HEK293T (cell line): Measurements from ENCODE around the gene LILRA5.
"Not testable (repeated sequence)": the region's sequence is repeated elsewhere in the genome, so short reads cannot be mapped to it uniquely, and the experiment has no call there.

Experiments used
- CTCF ChIA-PET: fragments of 350-600 bp; formaldehyde crosslinking; extraction: SDS; loops from one replicate; lab custom pipeline; 2021; ENCODE audit warnings: antibody characterized with exemption, inconsistent platforms; lab: Yijun Ruan, JAX
- POLR2A ChIA-PET: fragments of 350-600 bp; formaldehyde crosslinking; extraction: SDS; loops from one replicate; lab custom pipeline; 2020; ENCODE audit warnings: antibody characterized with exemption, inconsistent platforms; lab: Yijun Ruan, JAX
- DNase-seq: peaks from one replicate; pipeline ENCODE4 v3.0.0; 2012; ENCODE audit warnings: mixed read lengths; ENCODE audit errors: extremely low spot score
- ARNT ChIP-seq: fragments of 450-650 bp; IDR thresholded peaks from 2 replicates; pipeline ENCODE4 v1.6.1; 2017; ENCODE audit warnings: mild to moderate bottlenecking
- BHLHE40 ChIP-seq: fragments of 450-650 bp; IDR thresholded peaks from 2 replicates; pipeline ENCODE4 v1.6.1; 2016; ENCODE audit warnings: mild to moderate bottlenecking, moderate library complexity, borderline replicate concordance
- CTBP1 ChIP-seq: fragments of 450-650 bp; IDR thresholded peaks from 2 replicates; pipeline ENCODE4 v1.6.1; 2016; ENCODE audit warnings: borderline replicate concordance
- ELF4 ChIP-seq: fragments of 450-650 bp; IDR thresholded peaks from 2 replicates; pipeline ENCODE4 v1.6.1; 2017; ENCODE audit warnings: antibody characterized with exemption
- FOXA1 ChIP-seq: fragments of 450-650 bp; IDR thresholded peaks from 2 replicates; pipeline ENCODE4 v1.6.1; 2016; ENCODE audit warnings: mild to moderate bottlenecking
- FOXK2 ChIP-seq: fragments of 450-650 bp; IDR thresholded peaks from 2 replicates; pipeline ENCODE4 v1.6.1; 2016; ENCODE audit warnings: mild to moderate bottlenecking
- FOXM1 ChIP-seq: fragments of 450-650 bp; IDR thresholded peaks from 2 replicates; pipeline ENCODE4 v1.6.1; 2017; ENCODE audit warnings: mild to moderate bottlenecking, borderline replicate concordance
- HDGF ChIP-seq: fragments of 450-650 bp; IDR thresholded peaks from 2 replicates; pipeline ENCODE4 v1.6.1; 2017; ENCODE audit warnings: antibody characterized with exemption, borderline replicate concordance
- L3MBTL2 ChIP-seq: fragments of 450-650 bp; conservative IDR thresholded peaks from 2 replicates; pipeline ENCODE4 v1.6.1; 2016; ENCODE audit warnings: mild to moderate bottlenecking
- LEF1 ChIP-seq: fragments of 450-650 bp; IDR thresholded peaks from 2 replicates; pipeline ENCODE4 v1.6.1; 2017; ENCODE audit warnings: mild to moderate bottlenecking, borderline replicate concordance
- NFRKB ChIP-seq: fragments of 450-650 bp; IDR thresholded peaks from 2 replicates; pipeline ENCODE4 v1.6.1; 2016; ENCODE audit warnings: mild to moderate bottlenecking, moderate library complexity
- SP1 ChIP-seq: fragments of 450-650 bp; IDR thresholded peaks from 2 replicates; pipeline ENCODE4 v1.6.1; 2017
- SUZ12 ChIP-seq: fragments of 450-650 bp; IDR thresholded peaks from 2 replicates; pipeline ENCODE4 v1.6.1; 2016; ENCODE audit warnings: mild to moderate bottlenecking
- TARDBP ChIP-seq: fragments of 450-650 bp; IDR thresholded peaks from 2 replicates; pipeline ENCODE4 v1.6.1; 2016
- ZNF384 ChIP-seq: fragments of 450-650 bp; IDR thresholded peaks from 2 replicates; pipeline ENCODE4 v1.6.1; 2016
- TF ChIP-seq, protein P1 (sequence below): fragments of 450-650 bp; IDR thresholded peaks from 2 replicates; pipeline ENCODE4 v1.6.1; 2016

LILRA5 gene

DNA sequence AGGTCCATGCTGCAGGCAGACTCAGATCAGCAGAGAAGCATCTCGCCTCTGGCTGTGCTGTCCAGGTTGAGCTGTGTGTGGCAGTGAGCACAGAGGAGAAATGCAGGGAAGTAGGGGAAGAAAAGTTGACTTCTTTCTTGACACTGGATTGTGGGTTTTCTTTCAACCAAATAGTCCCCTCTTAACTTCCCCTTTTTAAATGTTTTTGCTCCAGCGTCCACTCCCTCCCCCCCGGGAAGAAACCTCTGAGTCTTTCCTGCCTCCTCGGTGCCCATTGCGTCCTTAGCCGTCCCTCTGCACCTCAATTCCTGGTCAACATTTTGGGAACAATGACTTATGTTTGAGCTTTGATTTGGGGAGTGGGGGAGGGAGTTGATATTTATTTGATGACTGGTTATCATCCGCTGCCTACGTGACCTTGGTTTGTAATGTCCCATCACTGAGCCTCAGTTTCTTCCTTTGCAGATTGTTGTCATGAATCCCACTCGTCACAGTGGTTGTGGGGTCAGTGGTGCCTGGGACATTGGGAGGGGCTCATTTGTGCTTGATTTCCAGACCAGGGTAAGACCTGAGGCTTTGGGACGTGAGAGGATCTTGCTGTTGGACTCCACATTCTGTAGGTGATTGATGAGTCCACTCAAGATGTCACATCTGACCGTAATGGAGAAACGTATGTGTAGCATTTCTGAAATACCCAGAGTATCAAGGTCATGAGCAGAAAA, 31.8 kb downstream of the LILRA5 start, which contains the start of gene LILRB2:
TSS of gene LILRB2 (minus strand) at position 104 of the 722 bp plus-strand sequence. CDS start 614 bp downstream, outside the sequence.
- DNase-seq: no peak
- ChIA-PET CTCF (no interaction called here), POLR2A (no interaction called here)
- TF ChIP-seq SUZ12: no peak
- no peak for TF ChIP-seq ARNT
- TF ChIP-seq, protein P1, sequence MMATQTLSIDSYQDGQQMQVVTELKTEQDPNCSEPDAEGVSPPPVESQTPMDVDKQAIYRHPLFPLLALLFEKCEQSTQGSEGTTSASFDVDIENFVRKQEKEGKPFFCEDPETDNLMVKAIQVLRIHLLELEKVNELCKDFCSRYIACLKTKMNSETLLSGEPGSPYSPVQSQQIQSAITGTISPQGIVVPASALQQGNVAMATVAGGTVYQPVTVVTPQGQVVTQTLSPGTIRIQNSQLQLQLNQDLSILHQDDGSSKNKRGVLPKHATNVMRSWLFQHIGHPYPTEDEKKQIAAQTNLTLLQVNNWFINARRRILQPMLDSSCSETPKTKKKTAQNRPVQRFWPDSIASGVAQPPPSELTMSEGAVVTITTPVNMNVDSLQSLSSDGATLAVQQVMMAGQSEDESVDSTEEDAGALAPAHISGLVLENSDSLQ: no peak
- no peak for TF ChIP-seq TARDBP
- no peak for TF ChIP-seq HDGF
- TF ChIP-seq FOXA1: no peak
- no peak for TF ChIP-seq NFRKB
- TF ChIP-seq LEF1: no peak
- no peak for TF ChIP-seq ELF4
- TF ChIP-seq SP1: no peak
- no peak for TF ChIP-seq BHLHE40
- TF ChIP-seq FOXK2: no peak
- no peak for TF ChIP-seq FOXM1
- no peak for TF ChIP-seq L3MBTL2
- no peak for TF ChIP-seq ZNF384
- TF ChIP-seq CTBP1: no peak

DNA sequence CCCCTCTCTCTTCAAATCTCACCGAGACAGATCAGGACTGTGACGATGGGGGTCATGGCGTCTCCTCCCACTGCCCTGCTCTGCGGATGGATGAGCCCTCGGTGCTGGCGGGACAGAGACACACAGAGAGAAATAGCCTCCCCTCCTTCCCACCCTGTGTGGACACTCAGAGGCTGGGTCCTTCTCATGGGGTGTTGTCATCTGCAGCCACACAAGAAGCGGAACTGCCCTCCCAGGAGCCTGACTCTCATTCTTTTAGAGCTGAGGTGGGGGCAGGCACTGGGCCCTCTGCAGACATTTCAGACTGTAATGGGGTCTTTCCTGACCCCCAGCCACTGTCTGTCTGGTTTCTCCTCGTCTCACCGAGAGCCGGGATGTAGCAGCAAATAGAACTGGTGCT, 32.5 kb downstream of the LILRA5 start:
- CTCF ChIA-PET, POLR2A ChIA-PET, DNase-seq: not testable (repeated sequence)

DNA sequence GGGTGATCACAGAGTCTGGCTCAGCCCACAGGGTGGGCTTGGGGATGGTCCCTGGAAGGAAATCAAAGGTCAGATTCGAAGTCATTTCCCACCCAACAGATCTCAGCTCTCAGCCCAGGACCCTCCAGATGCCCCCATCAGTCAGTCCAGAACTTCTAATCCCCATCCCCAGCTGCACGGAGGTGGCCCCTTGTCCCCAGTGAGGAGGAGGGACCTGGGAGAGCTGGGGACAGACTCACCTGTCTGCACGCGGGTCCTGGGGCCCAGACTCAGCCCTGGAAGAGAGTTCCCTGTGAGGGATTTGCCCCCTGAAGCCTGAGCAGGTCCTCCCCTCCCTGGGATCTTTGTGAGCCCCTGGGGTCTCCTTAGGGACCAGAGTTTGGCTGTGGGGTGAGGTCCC, 32.9 kb downstream of the LILRA5 start:
- CTCF ChIA-PET, DNase-seq, POLR2A ChIA-PET: not testable (repeated sequence)

DNA sequence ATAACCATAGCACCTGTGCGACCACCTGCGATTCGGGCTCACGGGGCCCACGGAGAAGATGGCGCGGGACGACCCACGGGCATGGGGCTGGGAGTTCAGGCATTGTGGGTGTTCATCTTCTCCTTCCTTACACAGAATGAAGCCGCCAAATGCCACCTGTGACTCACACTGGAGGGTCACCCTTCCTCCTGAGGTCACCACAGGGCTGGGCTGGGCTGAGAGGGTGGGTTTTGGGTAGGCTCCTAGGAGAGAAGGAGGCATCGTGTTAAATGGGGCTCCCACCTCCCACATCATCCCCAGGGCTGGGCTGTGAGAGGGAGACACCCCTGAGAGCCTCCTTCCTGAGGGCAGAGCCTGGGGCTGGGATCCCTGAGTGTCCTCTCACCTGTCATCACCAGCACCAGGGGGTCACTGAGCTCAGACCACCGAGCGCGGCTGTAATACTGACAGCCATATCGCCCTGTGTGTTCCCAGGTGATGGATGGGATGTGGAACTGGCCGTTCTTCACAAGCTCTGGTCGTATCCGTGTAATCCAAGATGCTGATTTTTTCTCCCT, 33.5 kb downstream of the LILRA5 start:
- TF ChIP-seq SUZ12 (no peak), HDGF (no peak), ELF4 (no peak), ARNT (no peak), FOXM1 (no peak)
- no peak for DNase-seq
- ChIA-PET CTCF (no interaction called here), POLR2A (no interaction called here)

DNA sequence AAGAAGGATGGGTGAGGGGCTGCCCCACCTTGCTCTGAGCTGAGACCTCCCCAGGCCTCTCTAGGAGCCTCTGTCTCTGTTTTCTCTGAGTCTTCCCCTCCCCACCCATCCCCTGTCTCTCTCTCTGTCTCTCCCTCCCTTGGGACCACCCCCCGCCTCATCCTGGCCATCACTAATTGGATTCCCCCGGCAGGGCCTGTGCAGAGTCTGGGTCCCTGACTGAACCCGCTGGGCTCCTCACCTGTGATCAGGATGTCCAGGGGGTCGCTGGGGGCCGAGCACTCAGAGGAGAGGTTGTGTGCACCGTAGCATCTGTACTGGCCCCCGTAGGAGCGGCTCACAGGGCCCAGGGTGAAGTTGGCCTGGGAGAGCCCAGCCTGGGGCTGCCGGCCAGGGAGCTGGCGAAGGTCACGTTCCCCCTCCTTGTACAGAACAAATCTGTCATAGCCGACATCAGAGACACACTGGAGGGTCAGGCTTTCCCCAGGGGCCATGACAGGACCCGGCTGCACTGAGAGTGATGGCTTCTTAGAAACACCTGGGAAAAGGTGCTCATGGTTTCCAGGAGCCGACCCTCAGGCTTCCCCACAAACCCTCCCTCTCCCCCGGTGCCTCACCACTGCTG, 34.3 kb downstream of the LILRA5 start:
- DNase-seq, POLR2A ChIA-PET, CTCF ChIA-PET: not testable (repeated sequence)

DNA sequence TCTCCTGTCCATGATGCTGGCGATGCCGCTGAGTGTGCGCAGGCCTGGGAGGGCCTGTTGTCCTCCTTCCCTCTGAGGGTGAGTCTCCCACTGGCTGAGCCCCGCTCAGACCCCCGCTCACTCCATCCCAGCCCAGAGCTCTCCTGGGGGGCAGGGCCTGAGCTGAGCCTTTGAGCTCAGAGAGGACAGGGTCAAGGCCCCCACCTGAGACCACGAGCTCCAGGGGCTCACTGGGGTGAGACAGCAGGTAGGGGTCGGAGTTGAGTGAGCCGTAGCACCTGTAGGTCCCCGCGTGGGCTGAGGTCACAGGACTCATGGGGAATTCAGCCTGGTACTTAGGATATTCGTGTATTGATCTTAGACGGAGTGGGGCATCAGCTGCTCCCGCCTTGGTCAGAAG, 34.9 kb downstream of the LILRA5 start:
- DNase-seq, CTCF ChIA-PET, POLR2A ChIA-PET: not testable (repeated sequence)

DNA sequence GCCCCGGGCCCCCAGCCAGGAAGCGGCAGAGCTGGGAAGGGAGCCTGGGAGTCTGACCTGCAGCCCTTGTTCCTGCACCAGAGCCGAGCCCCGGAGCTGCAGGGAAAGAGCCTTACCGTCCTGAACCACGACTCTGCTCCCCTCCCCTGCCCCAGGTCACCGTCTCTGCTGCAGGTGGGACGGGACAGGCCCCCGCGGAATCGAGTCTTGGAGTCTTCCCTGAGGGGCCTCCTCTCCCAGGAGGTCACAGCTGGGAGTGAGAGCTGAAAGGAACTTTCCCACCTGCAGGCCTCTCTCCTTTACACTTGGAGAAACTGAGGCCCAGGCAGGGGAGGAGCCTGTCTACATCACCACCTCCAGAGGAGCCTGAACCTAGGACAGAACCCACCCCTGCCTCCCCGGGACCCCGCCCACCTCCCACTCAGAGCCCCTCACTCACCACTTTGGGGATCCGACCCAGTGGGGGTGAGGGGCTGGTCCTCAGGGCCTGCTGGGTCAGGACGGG, 35.8 kb downstream of the LILRA5 start:
- DNase-seq, CTCF ChIA-PET, POLR2A ChIA-PET: not testable (repeated sequence)

DNA sequence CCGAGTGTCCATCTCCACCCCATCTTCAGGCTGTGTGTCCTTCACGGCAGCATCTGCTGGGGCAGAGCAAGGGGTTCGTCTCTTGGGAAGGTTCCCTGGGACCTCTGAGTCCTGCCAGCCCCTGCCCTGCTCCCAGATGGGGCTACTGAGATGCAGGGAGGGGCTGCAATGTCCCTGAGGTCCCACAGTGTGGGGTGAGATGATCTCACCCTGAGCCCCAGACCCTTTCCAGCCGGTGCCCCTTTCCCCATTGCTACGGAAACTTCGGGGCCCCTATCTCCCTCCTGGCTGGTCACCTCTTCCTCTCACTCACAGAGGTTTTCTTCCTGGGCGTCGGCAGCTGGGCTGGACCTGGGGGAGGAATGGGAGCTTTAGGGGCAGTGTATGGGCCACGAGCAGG, 37.0 kb downstream of the LILRA5 start:
- ChIA-PET POLR2A (no interaction called here), CTCF (no interaction called here)
- TF ChIP-seq ARNT (no peak), HDGF (no peak), SUZ12 (no peak), ELF4 (no peak), SP1 (no peak), CTBP1 (no peak), FOXA1 (no peak), FOXK2 (no peak), LEF1 (no peak), BHLHE40 (no peak), ZNF384 (no peak), L3MBTL2 (no peak), NFRKB (no peak), FOXM1 (no peak), TARDBP (no peak)
- no peak for DNase-seq

DNA sequence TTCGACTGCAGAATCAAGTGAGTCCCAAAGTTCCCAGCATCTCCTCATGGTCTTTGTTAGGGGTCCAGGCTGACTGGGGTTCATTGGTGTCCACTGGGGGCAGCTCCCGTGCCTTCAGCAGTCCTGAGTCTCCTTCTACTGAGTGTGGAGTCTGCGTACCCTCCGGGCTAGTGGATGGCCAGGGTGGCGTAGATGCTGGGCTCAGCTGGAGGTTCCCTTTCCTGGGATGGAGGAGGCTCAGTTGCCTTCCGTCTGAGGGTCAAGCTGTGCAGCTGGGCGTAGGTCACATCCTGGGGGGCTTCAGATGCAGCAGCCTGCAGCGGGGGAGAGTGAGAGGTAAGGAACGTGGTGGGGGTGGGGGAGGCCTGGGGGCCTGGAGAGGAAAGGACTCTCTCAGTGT, 38.5 kb downstream of the LILRA5 start:
- CTCF ChIA-PET, POLR2A ChIA-PET, DNase-seq: not testable (repeated sequence)
